Measurements from ENCODE around the gene C1QTNF2. TPM values are rescaled to one million over a fixed set of nuclear protein-coding genes. Genes with fewer than 3 reads are reported as not detected.

The C1QTNF2 gene
- polyA plus RNA-seq, 1 donor, result 0.73 TPM

GRCh38 chr5:160303690-160304089 lies 66.7 kb downstream of the C1QTNF2 start:
- no peak for DNase-seq

- no peak for DNase-seq
Observed at GRCh38 chr5:160298189-160298588, 72.2 kb downstream of the C1QTNF2 start.

GRCh38 chr5:160297776-160298175 lies 72.7 kb downstream of the C1QTNF2 start:
- DNase-seq, result no peak

Other genes with a start within 250 kb of the C1QTNF2 start
- not detected for gene FABP6, start 141.1 kb downstream of the C1QTNF2 start, polyA plus RNA-seq (ENCODE audit: insufficient read length)
- 8.2 TPM for gene CCNJL, start 58.1 kb downstream of the C1QTNF2 start, polyA plus RNA-seq (ENCODE audit: insufficient read length)
- 18.8 TPM for gene FAM200C, start 29.4 kb upstream of the C1QTNF2 start, polyA plus RNA-seq (ENCODE audit: insufficient read length)
- gene SLU7, start 48.5 kb upstream of the C1QTNF2 start, polyA plus RNA-seq (ENCODE audit: insufficient read length), result 74.1 TPM
- 87.8 TPM for gene PTTG1, start 51.2 kb upstream of the C1QTNF2 start, polyA plus RNA-seq (ENCODE audit: insufficient read length)

All from left kidney (tissue), 2 donors.